OCI-LY3 (cell line): Measurements from ENCODE around the gene PIGS.
"Not testable (repeated sequence)": the region's sequence is repeated elsewhere in the genome, so short reads cannot be mapped to it uniquely, and the experiment has no call there.

Source experiments
- H2AFZ ChIP-seq: fragments of 200-600, 300-600 bp; shearing (Covaris generic); 2 replicates; pipeline ENCODE4 v1.6.0; 2014; ENCODE audit warnings: antibody characterized with exemption, low read depth, low read length
- H3K27ac ChIP-seq: fragments of 200-600, 300-600 bp; sonication (generic); 2 replicates; pipeline ENCODE4 v1.5.1; 2014; ENCODE audit warnings: mild to moderate bottlenecking, low read length, moderate library complexity, mixed read lengths
- H3K27me3 ChIP-seq: fragments of 200-600, 300-600 bp; sonication (generic); 2 replicates; pipeline ENCODE4 v1.6.1; 2014; ENCODE audit warnings: low read depth, low read length, mixed read lengths
- H3K36me3 ChIP-seq: fragments of 200-600, 300-600 bp; sonication (generic); replicated peaks from 2 replicates; pipeline ENCODE3; 2014; ENCODE audit warnings: low read depth, low read length, mixed read lengths
- H3K4me1 ChIP-seq: fragments of 300-600, 200-600 bp; sonication (generic); 2 replicates; pipeline ENCODE4 v1.6.1; 2014; ENCODE audit warnings: low read length, mixed read lengths
- H3K4me2 ChIP-seq: fragments of 200-600, 300-600 bp; sonication (generic); 2 replicates; pipeline ENCODE4 v1.6.1; 2014; ENCODE audit warnings: low read length, mixed read lengths
- H3K4me3 ChIP-seq: fragments of 300-600, 200-600 bp; sonication (generic); 2 replicates; pipeline ENCODE4 v1.5.1; 2014; ENCODE audit warnings: antibody characterized with exemption, mild to moderate bottlenecking, low read length, moderate library complexity
- H3K79me2 ChIP-seq: fragments of 300-600, 200-600 bp; shearing (Covaris generic); 2 replicates; pipeline ENCODE4 v1.6.1; 2014; ENCODE audit warnings: mild to moderate bottlenecking, low read length, mixed read lengths
- H3K9ac ChIP-seq: fragments of 300-600, 200-600 bp; shearing (Covaris generic); 2 replicates; pipeline ENCODE4 v1.6.0; 2014; ENCODE audit warnings: mild to moderate bottlenecking, low read length, moderate library complexity
- H3K9me3 ChIP-seq: fragments of 200-600, 300-600 bp; shearing (Covaris generic); 2 replicates; pipeline ENCODE4 v1.6.1; 2014; ENCODE audit warnings: low read length, mixed read lengths; ENCODE audit not compliant: insufficient read depth
- H4K20me1 ChIP-seq: fragments of 200-600, 300-600 bp; sonication (generic); 2 replicates; pipeline ENCODE4 v1.6.1; 2016; ENCODE audit warnings: low read length, mixed read lengths; ENCODE audit not compliant: insufficient read depth
- EZH2phosphoT487 ChIP-seq: fragments of 200-600 bp; shearing (Covaris generic); IDR thresholded peaks from 2 replicates; pipeline ENCODE4 v1.6.1; 2018; ENCODE audit warnings: antibody characterized with exemption, mixed run types, low read depth
- TF ChIP-seq, protein P1 (sequence below): fragments of 200-600, 300-600 bp; sonication (generic); IDR thresholded peaks from 2 replicates; pipeline ENCODE4 v1.5.1; 2014; ENCODE audit warnings: antibody characterized with exemption, low read length, low read depth

The PIGS gene

DNA sequence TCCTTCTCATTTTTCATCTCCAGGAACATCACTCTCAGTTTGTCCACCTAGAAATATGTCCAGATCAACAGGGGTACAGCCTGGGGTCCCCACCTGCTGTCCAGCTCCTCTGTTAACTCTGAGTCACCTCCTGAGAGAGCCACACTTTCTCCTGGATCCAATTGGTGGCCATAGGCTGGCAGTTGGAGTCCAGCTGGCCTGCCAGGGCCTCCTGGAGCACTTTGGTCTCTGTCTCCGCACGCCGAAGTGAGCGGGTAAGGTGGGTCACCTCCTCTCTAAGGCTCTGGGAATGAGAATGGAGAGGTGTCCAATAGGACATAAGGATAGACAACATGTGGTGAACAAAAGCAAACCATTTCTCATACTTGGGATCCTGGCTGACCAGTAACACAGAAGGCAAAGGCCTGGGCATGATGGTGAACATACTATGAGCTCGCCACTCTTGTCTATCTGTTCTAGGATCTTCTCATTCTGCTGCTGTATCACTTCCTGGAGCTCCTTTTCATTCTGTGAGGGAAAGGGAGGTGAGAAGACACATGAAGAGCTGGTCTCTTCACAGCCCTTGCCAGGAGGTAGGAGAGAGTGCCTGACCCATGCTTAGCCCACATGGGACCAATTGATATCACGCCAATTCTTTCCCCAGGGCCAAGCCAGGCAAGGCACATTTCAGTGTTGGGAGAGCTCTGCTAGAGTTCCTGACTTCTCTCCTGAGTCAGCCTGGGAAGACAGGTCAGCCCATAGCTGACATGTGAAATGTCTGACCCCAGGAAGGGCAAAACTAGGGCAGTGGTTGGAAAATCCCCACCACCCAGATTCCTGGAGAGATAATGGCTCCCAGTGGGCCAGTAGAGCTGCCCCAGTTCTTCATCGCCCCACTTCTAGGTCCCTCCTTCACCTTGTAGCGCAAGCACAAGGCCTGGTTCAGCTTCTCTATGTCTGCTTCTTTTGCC is 7.2 kb upstream of the PIGS start:
- Histone ChIP-seq H3K4me2 (no peak overlapping the region), H3K9ac (no peak overlapping the region), H3K27ac (peak overlapping the region; percentile 38; the same call in 1 of the 2 replicates), H3K4me1 (peaks cover 39% of the 10 kb centered on the region), H3K79me2 (no peaks in the 10 kb centered on the region), H3K27me3 (no peaks in the 10 kb centered on the region), H3K9me3 (no peaks in the 10 kb centered on the region), H2AFZ (no peak overlapping the region), H3K4me3 (no peak overlapping the region), H3K36me3 (peaks cover 81% of the 10 kb centered on the region), H4K20me1 (peaks cover 5% of the 10 kb centered on the region; the same call in 1 of the 2 replicates)
- TF ChIP-seq, protein P1, sequence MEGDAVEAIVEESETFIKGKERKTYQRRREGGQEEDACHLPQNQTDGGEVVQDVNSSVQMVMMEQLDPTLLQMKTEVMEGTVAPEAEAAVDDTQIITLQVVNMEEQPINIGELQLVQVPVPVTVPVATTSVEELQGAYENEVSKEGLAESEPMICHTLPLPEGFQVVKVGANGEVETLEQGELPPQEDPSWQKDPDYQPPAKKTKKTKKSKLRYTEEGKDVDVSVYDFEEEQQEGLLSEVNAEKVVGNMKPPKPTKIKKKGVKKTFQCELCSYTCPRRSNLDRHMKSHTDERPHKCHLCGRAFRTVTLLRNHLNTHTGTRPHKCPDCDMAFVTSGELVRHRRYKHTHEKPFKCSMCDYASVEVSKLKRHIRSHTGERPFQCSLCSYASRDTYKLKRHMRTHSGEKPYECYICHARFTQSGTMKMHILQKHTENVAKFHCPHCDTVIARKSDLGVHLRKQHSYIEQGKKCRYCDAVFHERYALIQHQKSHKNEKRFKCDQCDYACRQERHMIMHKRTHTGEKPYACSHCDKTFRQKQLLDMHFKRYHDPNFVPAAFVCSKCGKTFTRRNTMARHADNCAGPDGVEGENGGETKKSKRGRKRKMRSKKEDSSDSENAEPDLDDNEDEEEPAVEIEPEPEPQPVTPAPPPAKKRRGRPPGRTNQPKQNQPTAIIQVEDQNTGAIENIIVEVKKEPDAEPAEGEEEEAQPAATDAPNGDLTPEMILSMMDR = no peak
- no peak for TF ChIP-seq EZH2phosphoT487

DNA sequence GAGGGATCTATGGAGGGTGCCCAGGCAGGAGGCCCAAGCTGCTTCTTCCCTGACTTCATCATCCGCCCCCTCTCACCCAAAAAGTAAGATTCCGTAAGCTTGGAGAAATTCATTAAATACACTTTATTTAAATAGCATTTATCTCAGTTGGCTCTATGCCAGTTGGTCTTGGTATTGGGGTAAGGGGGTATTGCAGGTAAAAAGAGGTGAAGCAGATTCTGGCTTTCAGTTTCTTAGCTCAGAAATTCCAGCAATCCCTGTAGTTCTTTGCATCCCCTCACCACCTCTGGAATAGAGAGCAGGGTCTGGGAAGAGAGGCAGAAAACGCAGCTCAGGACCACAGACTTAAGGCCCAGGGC is 6.1 kb upstream of the PIGS start:
- peak overlapping the region; percentile 44 for H3K27ac ChIP-seq
- H3K79me2 ChIP-seq = no peaks in the 10 kb centered on the region
- H3K9ac ChIP-seq = no peak overlapping the region; the same call in 1 of the 2 replicates
- peak overlapping the region; percentile 62 for H3K4me2 ChIP-seq
- no peaks in the 10 kb centered on the region for H3K27me3 ChIP-seq
- H2AFZ ChIP-seq = no peak overlapping the region
- H3K4me3 ChIP-seq = peak overlapping the region; percentile 76; the same call in 1 of the 2 replicates
- peaks cover 5% of the 10 kb centered on the region; the same call in 1 of the 2 replicates for H4K20me1 ChIP-seq
- H3K9me3 ChIP-seq = no peaks in the 10 kb centered on the region
- H3K4me1 ChIP-seq = peaks cover 39% of the 10 kb centered on the region
- TF ChIP-seq, protein P1 = no peak
- no peak for TF ChIP-seq EZH2phosphoT487
- peaks cover 81% of the 10 kb centered on the region for H3K36me3 ChIP-seq

DNA sequence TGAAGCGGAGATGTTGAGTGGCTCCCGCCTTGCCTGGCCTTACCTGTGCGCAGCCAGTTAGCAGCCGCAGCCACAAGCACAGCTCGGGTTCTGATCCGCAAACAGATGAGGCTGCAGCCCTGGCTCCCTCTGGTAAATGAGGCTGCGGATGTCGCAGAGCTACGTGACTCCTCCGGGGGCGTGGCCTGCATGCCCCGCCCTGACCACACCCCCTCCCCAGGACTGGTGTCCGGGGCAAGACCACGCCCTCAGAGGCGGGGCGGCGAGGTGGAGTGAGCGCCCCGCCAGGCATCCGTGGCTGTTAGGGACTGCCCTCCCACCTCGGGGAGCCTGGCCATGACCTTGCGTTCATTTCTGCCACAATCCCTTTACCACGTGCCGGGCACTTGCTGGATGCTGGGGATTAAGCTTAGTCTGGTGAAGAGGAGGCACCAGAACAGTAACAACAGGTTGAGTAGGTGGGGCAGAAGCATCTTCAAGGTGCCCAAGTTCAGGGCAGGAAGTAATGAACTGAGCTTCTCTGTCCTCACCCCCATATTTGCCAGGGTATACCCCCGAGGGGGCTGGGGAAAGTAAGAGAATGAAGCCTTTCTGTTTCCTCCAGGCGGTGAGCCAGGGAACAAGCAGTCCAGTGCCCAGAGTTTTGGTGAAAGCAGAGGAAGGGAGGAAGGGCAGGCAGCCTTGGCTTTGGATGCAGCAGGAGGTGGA is 5.6 kb upstream of the PIGS start, which contains the start of gene ALDOC:
Gene ALDOC, minus strand, starts transcription at position 138 of the 708 bp plus-strand sequence. CDS start 1,363 bp downstream, outside the sequence.
- Histone ChIP-seq H3K4me3 (peak within 1 kb of the TSS; percentile 76), H3K9ac (peak within 1 kb of the TSS; percentile 48; the same call in 1 of the 2 replicates), H4K20me1 (peaks cover 5% of the 10 kb centered on the region; the same call in 1 of the 2 replicates), H2AFZ (0 out of 2 replicates have a peak within 1 kb of the TSS, but pooled peaks have one; percentile 31), H3K27ac (peak within 1 kb of the TSS; percentile 44), H3K9me3 (no peaks in the 10 kb centered on the region), H3K4me1 (peaks cover 42% of the 10 kb centered on the region), H3K4me2 (peak within 1 kb of the TSS; percentile 68), H3K27me3 (no peaks in the 10 kb centered on the region), H3K36me3 (peaks cover 76% of the 10 kb centered on the region), H3K79me2 (no peaks in the 10 kb centered on the region)
- TF ChIP-seq, protein P1 = no peak
- no peak for TF ChIP-seq EZH2phosphoT487

DNA sequence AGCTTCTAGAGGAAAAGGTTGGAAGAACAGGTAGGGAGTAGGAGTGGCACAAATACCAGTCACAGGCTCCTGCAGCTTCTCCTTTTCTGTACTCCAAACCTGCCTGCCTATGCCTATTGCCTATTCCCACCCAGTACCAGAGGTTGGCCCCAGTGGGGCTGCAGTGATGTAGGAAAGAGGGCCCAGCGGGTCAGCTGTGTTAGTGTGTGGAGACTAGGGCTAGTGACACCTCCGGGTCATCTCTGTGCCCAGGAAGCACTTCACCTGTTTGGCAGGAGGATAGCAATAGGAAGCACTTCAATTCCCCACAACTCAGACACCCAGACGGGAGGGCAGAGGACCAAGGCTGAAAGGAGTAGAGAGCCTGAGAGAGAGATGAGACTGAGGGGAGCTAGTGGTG is 4.7 kb upstream of the PIGS start:
- Histone ChIP-seq H3K36me3 (peaks cover 73% of the 10 kb centered on the region), H3K9ac (peak overlapping the region; percentile 20; the same call in 1 of the 2 replicates), H3K4me2 (peak overlapping the region; percentile 68), H3K4me1 (peaks cover 43% of the 10 kb centered on the region), H3K4me3 (peak overlapping the region; percentile 69)
- not testable (repeated sequence) for H4K20me1 ChIP-seq, H3K27me3 ChIP-seq, H3K9me3 ChIP-seq, H2AFZ ChIP-seq, H3K79me2 ChIP-seq, H3K27ac ChIP-seq
